Heart left ventricle (tissue), 13 donors: ENCODE data around the gene PATJ.

Experiments used
- CTCF ChIP-seq, 12 donors: fragments of 200-600 bp; sonication (generic) in 4 of 12; IDR thresholded peaks; one replicate each; pipeline versions ENCODE4 v1.5.0 to v1.8.0; 2018 to 2022; ENCODE audit warnings: antibody characterized with exemption in 12 of 12, mild to moderate bottlenecking in 5 of 12
- POLR2A ChIP-seq, 2 donors: fragments of 450-650 bp; IDR thresholded peaks; one replicate each; pipeline ENCODE4 v1.6.1; 2017; ENCODE audit warnings: antibody characterized with exemption in 2 of 2, mild to moderate bottlenecking in 2 of 2, moderate library complexity in 2 of 2
- donor health status: ischemic (EF 13 %, LVEDD 7.1; RV severe dilation, severe dysfunction).
- donor health status: DM: no; HTN: yes; CAD: no.
- donor health status: DM: no; HTN: no; CAD: no.
- donor health status: ischemic (EF 25% LVEDD 6.9; RV normal size, moderate dysfunction).
- donor health status: ischemic (EF 25% LVEDD 5.7; RV mildly dilated, moderate dysfunction).
- donor health status: ischemic (EF 35%, LVEDD 5.7; RV mildly dilated, moderate dysfunction).
- donor health status: nonischemic (EF 11% LVEDD 7.7; RV severe dilation, severe dysfunction).
- donor health status: DM: yes; HTN: yes; CAD: no.
- donor health status: PGD.
- donor health status: ischemic (EF 29% LVEDD 5.4; RV normal size, mild dysfunction).
- donor health status: nonischemic (EF 23%, LVEDD 6.1; RV moderate dilation, normal function).

DNA sequence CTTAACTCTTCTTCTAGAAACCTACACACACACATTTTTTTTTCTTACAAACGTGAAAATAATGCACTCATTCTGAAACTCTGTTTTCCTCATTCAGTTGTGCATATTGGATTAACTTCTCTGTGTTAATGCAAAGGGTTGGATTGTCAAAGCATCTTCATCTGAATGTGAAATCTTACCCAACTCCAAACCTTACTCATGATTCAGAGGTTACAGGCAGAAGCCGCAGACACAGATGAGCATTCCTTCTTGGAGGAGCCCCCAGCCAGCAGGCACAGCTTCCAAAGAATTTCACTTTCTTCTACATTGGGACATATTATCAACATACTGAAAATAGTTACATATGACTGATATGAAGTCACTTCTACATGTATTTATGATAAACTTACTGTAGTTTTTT lies 15.7 kb downstream of the PATJ start:
- TF ChIP-seq CTCF (IDR thresholded peaks at IDR 0.05) (no peak), POLR2A (IDR thresholded peaks at IDR 0.05) (no peak)
